ENCODE measurements around the gene RECK. TPM values are rescaled to one million over a fixed set of nuclear protein-coding genes. Genes with fewer than 3 reads are reported as not detected.

Gene RECK
- total RNA-seq, 1 donor = 32.8 TPM

DNA sequence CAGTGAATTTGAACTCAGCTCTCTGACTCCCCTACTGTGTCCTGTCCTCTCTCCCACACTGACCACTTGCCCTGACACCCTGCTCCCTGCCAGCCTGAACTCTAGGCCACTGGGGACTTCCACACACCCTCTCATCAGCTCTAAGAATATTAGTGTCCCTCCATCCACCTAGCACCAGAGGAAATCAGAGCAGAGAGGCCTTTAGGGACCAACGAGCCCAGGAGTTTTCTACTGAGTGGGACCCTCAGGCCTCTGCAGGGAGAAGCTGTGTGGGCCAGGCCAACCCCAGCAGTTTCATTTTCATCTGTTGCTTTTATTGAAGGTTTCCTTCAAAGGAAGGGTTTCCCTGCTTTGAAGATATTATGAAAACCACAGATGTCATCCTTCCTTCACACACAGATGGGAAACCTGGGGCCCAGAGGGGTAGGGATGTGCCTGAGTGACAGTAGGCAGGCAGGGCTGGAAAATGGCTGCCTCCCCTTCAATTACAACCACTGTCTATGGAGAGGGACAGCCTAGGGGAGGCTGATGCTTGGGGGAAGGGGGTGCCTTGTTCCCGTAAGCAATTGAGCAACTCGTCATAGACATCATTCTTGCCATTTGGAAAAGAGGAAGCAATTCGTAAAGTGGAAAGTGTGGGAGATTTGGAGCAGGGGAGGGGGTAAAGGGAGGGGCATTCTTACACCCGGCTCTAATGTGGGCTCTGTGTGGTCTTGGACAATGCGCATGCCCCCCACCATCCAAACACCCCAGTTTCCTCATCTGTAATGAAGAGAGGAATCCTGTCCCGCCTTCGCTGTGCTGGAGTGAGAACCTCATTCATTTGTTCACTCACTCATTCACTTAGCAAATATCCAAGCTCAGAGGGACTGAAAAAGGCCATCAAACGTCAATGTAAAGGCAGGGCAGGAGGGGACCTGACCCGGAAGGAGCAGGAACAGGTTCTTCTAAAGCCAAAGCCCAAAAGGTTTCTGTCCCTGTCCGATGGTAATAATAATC, 103.7 kb downstream of the RECK start:
- DNase-seq (ENCODE audit: low read depth) = no peak
- TF ChIP-seq, protein P1, sequence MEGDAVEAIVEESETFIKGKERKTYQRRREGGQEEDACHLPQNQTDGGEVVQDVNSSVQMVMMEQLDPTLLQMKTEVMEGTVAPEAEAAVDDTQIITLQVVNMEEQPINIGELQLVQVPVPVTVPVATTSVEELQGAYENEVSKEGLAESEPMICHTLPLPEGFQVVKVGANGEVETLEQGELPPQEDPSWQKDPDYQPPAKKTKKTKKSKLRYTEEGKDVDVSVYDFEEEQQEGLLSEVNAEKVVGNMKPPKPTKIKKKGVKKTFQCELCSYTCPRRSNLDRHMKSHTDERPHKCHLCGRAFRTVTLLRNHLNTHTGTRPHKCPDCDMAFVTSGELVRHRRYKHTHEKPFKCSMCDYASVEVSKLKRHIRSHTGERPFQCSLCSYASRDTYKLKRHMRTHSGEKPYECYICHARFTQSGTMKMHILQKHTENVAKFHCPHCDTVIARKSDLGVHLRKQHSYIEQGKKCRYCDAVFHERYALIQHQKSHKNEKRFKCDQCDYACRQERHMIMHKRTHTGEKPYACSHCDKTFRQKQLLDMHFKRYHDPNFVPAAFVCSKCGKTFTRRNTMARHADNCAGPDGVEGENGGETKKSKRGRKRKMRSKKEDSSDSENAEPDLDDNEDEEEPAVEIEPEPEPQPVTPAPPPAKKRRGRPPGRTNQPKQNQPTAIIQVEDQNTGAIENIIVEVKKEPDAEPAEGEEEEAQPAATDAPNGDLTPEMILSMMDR (IDR thresholded peaks at IDR 0.05; ENCODE audit: insufficient read depth, low read depth, low read length) = no peak
- no peak overlapping the region for H3K4me3 ChIP-seq (ENCODE audit: low read depth, low read length)

DNA sequence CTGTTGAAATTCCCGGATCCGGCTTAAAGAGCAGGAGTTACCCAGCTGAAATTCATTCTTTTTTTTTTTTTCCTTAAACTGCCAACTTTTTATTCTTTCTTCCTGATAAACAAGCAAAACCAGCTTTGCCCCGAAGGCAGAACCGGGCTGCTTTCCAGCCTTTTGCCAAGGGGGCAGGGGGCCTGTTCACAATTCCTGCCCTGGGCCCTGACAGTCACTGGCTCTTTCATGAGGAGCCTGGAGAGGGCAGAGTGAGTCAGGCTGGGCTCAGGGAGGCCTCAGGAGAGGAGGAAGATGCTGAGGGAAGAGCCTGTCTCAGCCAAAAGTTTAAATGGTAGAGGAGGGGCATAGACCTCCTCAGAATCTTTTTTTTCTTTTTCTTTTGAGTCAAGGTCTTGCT, 104.6 kb downstream of the RECK start:
- H3K4me3 ChIP-seq (ENCODE audit: low read depth, low read length) = no peak overlapping the region
- TF ChIP-seq, protein P1 (IDR thresholded peaks at IDR 0.05; ENCODE audit: insufficient read depth, low read depth, low read length) = peak; percentile 58
- DNase-seq (ENCODE audit: low read depth) = peak; percentile 48

DNA sequence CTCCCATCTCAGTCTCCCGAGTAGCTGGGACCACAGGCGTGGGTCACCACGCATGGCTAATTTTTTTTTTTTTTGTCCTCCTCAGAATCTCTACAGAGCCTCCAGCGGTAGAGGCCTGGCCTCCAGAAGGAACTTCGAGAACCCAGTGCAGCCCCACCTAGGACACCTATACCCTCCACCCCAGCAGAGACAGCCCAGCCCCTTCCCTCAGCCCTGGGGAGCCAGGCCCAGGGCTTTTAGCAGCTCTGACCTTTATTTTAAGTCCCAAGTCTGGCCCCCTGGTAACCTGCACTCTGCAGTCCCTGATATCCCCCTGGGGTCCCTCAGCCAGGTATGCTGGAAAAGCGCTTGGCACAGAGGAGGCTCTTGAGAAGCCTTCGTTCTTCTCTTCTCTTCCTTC, 105.0 kb downstream of the RECK start:
- TF ChIP-seq, protein P1 (IDR thresholded peaks at IDR 0.05; ENCODE audit: insufficient read depth, low read depth, low read length) = no peak
- DNase-seq (ENCODE audit: low read depth) = no peak
- H3K4me3 ChIP-seq (ENCODE audit: low read depth, low read length) = no peak overlapping the region

DNA sequence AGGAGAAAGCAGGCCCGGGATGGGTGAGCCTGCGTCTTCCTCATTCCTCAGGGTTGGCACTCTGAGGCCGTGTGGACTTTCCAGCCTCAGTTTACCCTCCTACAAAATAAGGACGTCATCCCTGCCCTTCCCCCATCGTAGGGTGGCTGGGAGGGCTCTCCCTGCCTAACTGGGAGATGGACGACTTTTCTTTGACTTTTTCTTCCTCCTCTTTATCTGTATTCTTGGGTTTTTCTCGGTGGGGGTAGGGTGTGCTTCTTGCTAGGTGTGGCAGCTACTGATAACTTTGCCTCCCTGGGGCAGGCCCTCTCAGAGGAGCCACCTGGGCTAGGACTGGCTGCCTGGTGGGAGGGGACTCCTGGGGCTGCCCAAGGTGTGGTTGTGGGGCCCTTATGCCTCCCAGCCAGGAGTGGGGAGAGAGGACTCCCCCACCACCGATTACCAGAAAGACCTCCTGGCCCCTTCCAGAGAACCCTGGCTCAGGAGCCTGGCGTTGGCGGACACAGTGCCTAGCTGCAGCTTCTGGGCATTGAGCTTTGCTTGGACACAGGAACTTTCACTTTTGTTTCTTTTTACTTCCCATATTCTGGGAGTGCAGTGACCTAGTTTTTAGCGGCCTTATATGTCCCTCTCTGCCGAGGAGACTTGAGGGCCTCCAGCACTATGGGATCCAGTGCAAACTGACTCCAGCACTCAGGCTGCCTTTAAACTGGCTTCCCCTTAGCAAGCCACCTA, 106.0 kb downstream of the RECK start:
- DNase-seq (ENCODE audit: low read depth) = peak; percentile 59
- TF ChIP-seq, protein P1 (IDR thresholded peaks at IDR 0.05; ENCODE audit: insufficient read depth, low read depth, low read length) = no peak
- no peak overlapping the region for H3K4me3 ChIP-seq (ENCODE audit: low read depth, low read length)

DNA sequence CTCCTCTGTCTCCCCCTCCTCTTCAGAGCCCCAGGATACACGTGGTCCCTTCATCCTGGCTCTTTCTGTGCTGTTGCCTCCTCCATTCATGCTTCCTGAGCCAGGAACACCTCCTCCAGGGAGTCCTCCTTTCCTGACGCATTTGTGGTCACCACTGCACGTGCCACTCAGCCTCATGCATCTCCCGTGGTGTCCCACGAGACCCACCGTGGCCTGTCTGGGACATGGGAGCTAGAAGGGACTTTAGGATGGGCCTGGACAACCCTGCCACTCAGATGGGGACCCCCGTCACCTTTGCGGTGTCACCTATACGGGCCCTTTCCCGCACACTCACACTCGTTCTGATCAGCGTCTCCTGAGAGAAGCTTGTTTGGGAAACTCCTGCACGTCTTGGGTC, 106.5 kb downstream of the RECK start:
- no peak for DNase-seq (ENCODE audit: low read depth)
- no peak overlapping the region for H3K4me3 ChIP-seq (ENCODE audit: low read depth, low read length)
- TF ChIP-seq, protein P1 (IDR thresholded peaks at IDR 0.05; ENCODE audit: insufficient read depth, low read depth, low read length) = no peak

DNA sequence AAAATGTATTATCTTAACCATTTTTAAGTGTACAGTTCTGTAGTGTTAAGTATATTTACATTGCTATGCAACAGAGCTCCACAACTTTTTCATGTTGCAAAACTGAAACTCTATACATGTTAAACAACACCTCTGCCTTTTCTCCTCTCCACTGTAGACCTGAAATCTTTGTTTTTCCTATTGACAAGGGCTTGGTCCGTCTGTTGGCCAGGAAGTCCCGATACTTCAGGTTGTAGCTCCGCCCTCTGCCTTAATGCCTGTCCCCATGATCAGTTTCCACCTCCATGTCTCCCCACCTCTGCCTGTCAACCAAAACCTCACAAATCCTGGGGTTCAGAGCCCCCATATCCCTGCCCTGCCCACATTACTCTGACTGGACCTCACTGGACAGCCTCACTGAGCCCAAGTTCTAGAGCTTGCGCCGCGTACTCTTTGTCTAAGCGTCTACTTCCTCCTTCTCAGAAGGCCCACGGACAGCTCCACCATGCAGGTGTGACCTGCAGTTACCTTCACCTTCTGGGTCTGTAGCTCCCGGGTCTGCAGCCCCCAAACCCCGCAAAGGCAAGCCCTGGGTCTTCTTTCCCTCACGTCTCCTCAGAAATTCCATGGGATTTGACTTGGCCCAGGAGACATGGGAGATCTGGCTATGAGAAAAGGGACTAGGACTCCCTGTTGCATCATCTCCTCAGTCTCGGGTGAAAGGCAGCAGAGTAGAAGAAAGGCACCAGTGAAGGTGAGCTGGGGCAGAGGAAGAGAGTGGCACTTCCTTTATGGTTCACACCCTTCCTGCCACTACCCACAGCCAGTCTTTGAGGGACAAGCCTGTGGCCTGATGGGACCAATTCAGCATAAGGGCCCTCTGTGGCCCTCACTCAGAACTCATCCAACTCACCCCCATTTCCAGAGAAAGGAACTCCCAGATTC, 107.9 kb downstream of the RECK start:
- TF ChIP-seq, protein P1 (IDR thresholded peaks at IDR 0.05; ENCODE audit: insufficient read depth, low read depth, low read length) = no peak
- H3K4me3 ChIP-seq (ENCODE audit: low read depth, low read length) = no peak overlapping the region
- no peak for DNase-seq (ENCODE audit: low read depth)
